ENCODE results near the gene ZDHHC16.

ZDHHC16 gene

GRCh38 chr10:97445722-97446639, at the start of gene ZDHHC16, which contains the start of gene EXOSC1:
ZDHHC16 (plus strand) TSS chr10:97446175; CDS start chr10:97451676, 5,501 bp downstream.
EXOSC1 (minus strand) TSS chr10:97446006; CDS start chr10:97445985, 21 bp downstream.
- Histone ChIP-seq H3K27me3 (replicated peaks; ENCODE audit: control insufficient read depth, insufficient read depth, low read length) (no peaks in the 10 kb centered on the region), H3K4me3 (replicated peaks; ENCODE audit: low read depth, low read length) (peak within 1 kb of the TSS; percentile 95), H3K36me3 (ENCODE audit: control insufficient read depth, insufficient read depth, low read length) (no peaks in the 10 kb centered on the region; the same call in 1 of the 2 replicates)
- DNase-seq (ENCODE audit: extremely low read depth, insufficient read length) = peak; percentile 87
- peak; percentile 17 for TF ChIP-seq CTCF (IDR thresholded peaks at IDR 0.05; ENCODE audit: insufficient read depth, low read length, poor library complexity, severe bottlenecking)

- TF ChIP-seq CTCF (IDR thresholded peaks at IDR 0.05; ENCODE audit: insufficient read depth, low read length, poor library complexity, severe bottlenecking) = no peak
- DNase-seq (ENCODE audit: extremely low read depth, insufficient read length) = no peak
- peak overlapping the region; percentile 87 for H3K4me3 ChIP-seq (replicated peaks; ENCODE audit: low read depth, low read length)
Observed at GRCh38 chr10:97399843-97400545, 46.0 kb upstream of the ZDHHC16 start.

GRCh38 chr10:97400665-97401454, 45.1 kb upstream of the ZDHHC16 start, which contains the start of gene RRP12:
RRP12 (minus strand) TSS chr10:97401340; CDS start chr10:97401231, 109 bp downstream.
- no peaks in the 10 kb centered on the region for H3K27me3 ChIP-seq (replicated peaks; ENCODE audit: control insufficient read depth, insufficient read depth, low read length)
- TF ChIP-seq CTCF (IDR thresholded peaks at IDR 0.05; ENCODE audit: insufficient read depth, low read length, poor library complexity, severe bottlenecking) = peak; percentile 22
- H3K4me3 ChIP-seq (replicated peaks; ENCODE audit: low read depth, low read length) = peak within 1 kb of the TSS; percentile 87
- H3K36me3 ChIP-seq (ENCODE audit: control insufficient read depth, insufficient read depth, low read length) = peaks cover 3% of the 10 kb centered on the region
- peak; percentile 84 for DNase-seq (ENCODE audit: extremely low read depth, insufficient read length)

More at GRCh38 chr10:97399843-97400545, 46.0 kb upstream of the ZDHHC16 start:
- peaks cover 3% of the 10 kb centered on the region for H3K36me3 ChIP-seq (ENCODE audit: control insufficient read depth, insufficient read depth, low read length)
- H3K27me3 ChIP-seq (replicated peaks; ENCODE audit: control insufficient read depth, insufficient read depth, low read length) = no peaks in the 10 kb centered on the region

GRCh38 chr10:97401455-97401919, 44.5 kb upstream of the ZDHHC16 start:
- peak overlapping the region; percentile 87 for H3K4me3 ChIP-seq (replicated peaks; ENCODE audit: low read depth, low read length)

More at GRCh38 chr10:97401455-97401919, 44.5 kb upstream of the ZDHHC16 start:
- no peaks in the 10 kb centered on the region for H3K36me3 ChIP-seq (ENCODE audit: control insufficient read depth, insufficient read depth, low read length)
- no peaks in the 10 kb centered on the region for H3K27me3 ChIP-seq (replicated peaks; ENCODE audit: control insufficient read depth, insufficient read depth, low read length)
- DNase-seq (ENCODE audit: extremely low read depth, insufficient read length) = no peak
- no peak for TF ChIP-seq CTCF (IDR thresholded peaks at IDR 0.05; ENCODE audit: insufficient read depth, low read length, poor library complexity, severe bottlenecking)
